K562 (cell line): ENCODE measurements around the gene CBX2. TPM values are rescaled to one million over a fixed set of nuclear protein-coding genes. Genes with fewer than 3 reads are reported as not detected.
A peak's percentile ranks its signal among the peaks of the same experiment; 100 is the strongest.

Experiments
- BRD9 ChIP-seq: fragments of 450-650 bp; IDR thresholded peaks from 2 replicates; pipeline ENCODE4 v1.6.1; 2018; ENCODE audit warnings: low read depth; ENCODE audit not compliant: partially characterized antibody
- CEBPB ChIP-seq: fragments of 450-650 bp; IDR thresholded peaks from 2 replicates; pipeline ENCODE4 v1.6.1; 2016; ENCODE audit warnings: missing genetic modification characterization, missing compliant biosample characterization
- E2F6 ChIP-seq, 2 experiments: IDR thresholded peaks; 2 replicates each; pipeline ENCODE4 v1.6.1; 2011; ENCODE audit warnings: borderline replicate concordance in 1 of 2, control low read depth in 1 of 2, low read depth in 1 of 2, low read length in 1 of 2, mild to moderate bottlenecking in 1 of 2, mixed read lengths in 1 of 2, moderate library complexity in 1 of 2; ENCODE audit not compliant: insufficient read depth in 1 of 2, insufficient read length in 1 of 2, poor library complexity in 1 of 2, severe bottlenecking in 1 of 2; ENCODE audit errors: extremely low read depth in 1 of 2
- ETS2 ChIP-seq: IDR thresholded peaks from 2 replicates; pipeline ENCODE4 v1.6.1; 2016; ENCODE audit warnings: borderline replicate concordance, missing genetic modification characterization, mild to moderate bottlenecking, moderate library complexity, missing compliant biosample characterization; ENCODE audit not compliant: poor library complexity, severe bottlenecking
- FOXK1 ChIP-seq: sonication (generic); formaldehyde crosslinking; IDR thresholded peaks from 2 replicates; pipeline ENCODE4 v1.8.0; 2022; ENCODE audit warnings: missing genetic modification reagents, mild to moderate bottlenecking, borderline replicate concordance
- GABPB1 ChIP-seq: sonication (generic); formaldehyde crosslinking; IDR thresholded peaks from 2 replicates; pipeline ENCODE4 v1.8.0; 2022; ENCODE audit warnings: mild to moderate bottlenecking, missing genetic modification reagents
- GTF2A2 ChIP-seq: IDR thresholded peaks from 2 replicates; pipeline ENCODE4 v1.6.1; 2016; ENCODE audit warnings: mild to moderate bottlenecking, missing genetic modification characterization, missing compliant biosample characterization
- MAZ ChIP-seq, 2 experiments: fragments of 450-650 bp in 1 of 2; sonication (generic) in 1 of 2; formaldehyde crosslinking; IDR thresholded peaks in 1 of 2; conservative IDR thresholded peaks in 1 of 2; 2 replicates each; pipeline versions ENCODE4 v1.4.0 to v1.5.0; 2020; ENCODE audit warnings: mild to moderate bottlenecking in 1 of 2, missing genetic modification reagents in 1 of 2
- MTA1 ChIP-seq: fragments of 450-650 bp; IDR thresholded peaks from 2 replicates; pipeline ENCODE4 v1.6.1; 2017; ENCODE audit warnings: borderline replicate concordance
- NR2C1 ChIP-seq, 2 experiments: fragments of 450-650 bp; IDR thresholded peaks; 2 replicates each; pipeline ENCODE4 v1.6.1; 2017; ENCODE audit warnings: mild to moderate bottlenecking in 2 of 2, antibody characterized with exemption in 1 of 2, inconsistent platforms in 1 of 2, missing compliant biosample characterization in 1 of 2, missing genetic modification characterization in 1 of 2
- PHF8 ChIP-seq: fragments of 200-600 bp; sonication (generic); IDR thresholded peaks from 2 replicates; pipeline ENCODE4 v1.6.1; 2012; ENCODE audit warnings: mixed run types, mild to moderate bottlenecking, inconsistent platforms, low read length, moderate library complexity, borderline replicate concordance
- POLR2A ChIP-seq: fragments of 450-650 bp; conservative IDR thresholded peaks from 2 replicates; pipeline ENCODE4 v1.6.1; 2016
- PPARD ChIP-seq: fragments of 250-450 bp; sonication (Bioruptor Pico); IDR thresholded peaks from 2 replicates; pipeline ENCODE4 v1.8.0; 2022; ENCODE audit warnings: inconsistent platforms, mild to moderate bottlenecking, moderate library complexity
- PRMT5 ChIP-seq: sonication (generic); formaldehyde crosslinking; IDR thresholded peaks from 2 replicates; pipeline ENCODE4 v1.5.0; 2020; ENCODE audit warnings: missing genetic modification reagents
- PRPF4 ChIP-seq: fragments of 200-400 bp; formaldehyde crosslinking; IDR thresholded peaks from one replicate; pipeline ENCODE4 v1.6.1; 2017; ENCODE audit warnings: low read length, low read depth, mild to moderate bottlenecking; ENCODE audit not compliant: insufficient read depth, poor library complexity, severe bottlenecking
- RB1 ChIP-seq: fragments of 450-650 bp; IDR thresholded peaks from 2 replicates; pipeline ENCODE4 v1.6.1; 2017; ENCODE audit warnings: low read depth, mild to moderate bottlenecking
- RBM22 ChIP-seq: fragments of 200-400 bp; formaldehyde crosslinking; IDR thresholded peaks from 2 replicates; pipeline ENCODE4 v1.6.1; 2018; ENCODE audit warnings: low read length, low read depth; ENCODE audit not compliant: poor library complexity, severe bottlenecking
- RNF2 ChIP-seq: sonication (generic); IDR thresholded peaks from 2 replicates; pipeline ENCODE4 v1.6.1; 2016
- SETDB1 ChIP-seq: IDR thresholded peaks from one replicate; pipeline ENCODE4 v1.6.1; 2012; ENCODE audit warnings: low read length, control low read depth, inconsistent platforms
- SMAD4 ChIP-seq: fragments of 250-450 bp; sonication (Bioruptor Pico); conservative IDR thresholded peaks from 2 replicates; pipeline ENCODE4 v1.8.0; 2021; ENCODE audit warnings: inconsistent platforms, mild to moderate bottlenecking, moderate library complexity
- SRSF9 ChIP-seq: fragments of 200-400 bp; formaldehyde crosslinking; IDR thresholded peaks from 2 replicates; pipeline ENCODE4 v1.6.1; 2017; ENCODE audit warnings: low read depth, low read length, borderline replicate concordance
- TEAD2 ChIP-seq: fragments of 450-650 bp; IDR thresholded peaks from 2 replicates; pipeline ENCODE4 v1.6.1; 2016; ENCODE audit warnings: missing genetic modification characterization, control low read depth, missing compliant biosample characterization
- THAP7 ChIP-seq: fragments of 250-450 bp; sonication (Bioruptor Pico); IDR thresholded peaks from 2 replicates; pipeline ENCODE4 v1.5.0; 2021
- ZNF121 ChIP-seq: sonication (generic); formaldehyde crosslinking; conservative IDR thresholded peaks from 2 replicates; pipeline ENCODE4 v1.8.0; 2022; ENCODE audit warnings: missing genetic modification reagents
- ZNF184 ChIP-seq: sonication (generic); formaldehyde crosslinking; IDR thresholded peaks from 2 replicates; pipeline ENCODE4 v1.5.0; 2020; ENCODE audit warnings: missing genetic modification reagents
- ZNF384 ChIP-seq: IDR thresholded peaks from 2 replicates; pipeline ENCODE4 v1.6.1; 2012; ENCODE audit warnings: low read depth, low read length, improper control_type of control experiment
- polyA plus RNA-seq, 8 experiments: library from polyadenylated mRNA; depleted of rRNA in 4 of 8; stranded (reverse) in 5 of 8; unstranded in 3 of 8; fragments of >200 nt; fragmentation: Nextera tagmentation in 2 of 8; fragmentation: Illumina TruSeq in 1 of 8; extraction: Ambion mirVana in 2 of 8; extraction: Trizol in 1 of 8; gene quantifications; 2 replicates each; pipeline versions ENCODE4 v1.2.1 to v1.2.3, GENCODE V29; 2011 to 2014; ENCODE audit warnings: inconsistent platforms in 1 of 8, missing spikeins in 1 of 8
- total RNA-seq, 7 experiments: library from RNA; depleted of rRNA in 6 of 7; stranded (reverse); fragments of >200 nt in 6 of 7; fragmentation: Illumina TruSeq in 2 of 7; extraction: Trizol in 2 of 7; gene quantifications; 2 replicates each; pipeline versions ENCODE4 v1.2.1 to v1.2.3, GENCODE V29; 2011 to 2021; ENCODE audit warnings: low replicate concordance in 1 of 7

Gene CBX2
- total and polyA plus RNA-seq, 9 of the 15 experiments (the other 6 are each of a cell fraction or from before 2014, with no cell fraction given): 0.66 to 26.9 (median 13.9) TPM

GRCh38 chr17:79836972-79837887 lies 59.3 kb downstream of the CBX2 start (continued):
- TF ChIP-seq MAZ (CRISPR knock-in tag; conservative IDR thresholded peaks at IDR 0.05 in 1 of 2, IDR thresholded peaks at IDR 0.05 in 1 of 2) (peak in 1 of 2 experiments; percentile 20; a peak in 1 of 4 replicates), BRD9 (no peak), ZNF184 (CRISPR knock-in tag) (no peak), RNF2 (no peak), SETDB1 (no peak), POLR2A (no peak; the same call in 1 of the 2 replicates), THAP7 (CRISPR knock-in tag) (no peak), ETS2 (tag) (no peak), PHF8 (no peak), GTF2A2 (tag) (no peak), PRMT5 (CRISPR knock-in tag) (no peak), TEAD2 (tag) (no peak), E2F6 (IDR thresholded peaks at IDR 0.05; ENCODE audit: borderline replicate concordance in 1 of 2, extremely low read depth in 1 of 2, insufficient read depth in 1 of 2, insufficient read length in 1 of 2, low read depth in 1 of 2, low read length in 1 of 2, poor library complexity in 1 of 2, severe bottlenecking in 1 of 2) (peak; percentile 12 to 64), FOXK1 (CRISPR knock-in tag) (no peak), RB1 (no peak), MTA1 (no peak), SRSF9 (no peak), ZNF121 (CRISPR knock-in tag) (no peak), NR2C1 (IDR thresholded peaks at IDR 0.05) (no peak), NR2C1 (tag; IDR thresholded peaks at IDR 0.05) (no peak), ZNF384 (no peak), RBM22 (peak; percentile 32), CEBPB (tag) (peak; percentile 63), SMAD4 (CRISPR knock-in tag) (no peak), PPARD (CRISPR knock-in tag) (no peak), PRPF4 (peak; percentile 24), GABPB1 (CRISPR knock-in tag) (0 out of 2 replicates have a peak, but pooled peaks have one; percentile 27)
